ENCODE data around the gene OIP5. TPM values are rescaled to one million over a fixed set of nuclear protein-coding genes. Genes with fewer than 3 reads are reported as not detected.

Gene OIP5
- total and polyA plus RNA-seq, 7 donors = 0.31 to 5.4 (median 1.8) TPM

- Histone ChIP-seq H3K36me3 (ENCODE audit: insufficient read depth in 1 of 2, low read depth in 1 of 2) (no peaks in the 10 kb centered on the region), H3K4me1 (no peaks in the 10 kb centered on the region), H3K27me3 (ENCODE audit: insufficient read depth in 3 of 3, low read length in 2 of 3) (no peaks in the 10 kb centered on the region), H3K27ac (no peak overlapping the region), H3K4me3 (no peak overlapping the region), H3K9me3 (no peaks in the 10 kb centered on the region)
- WGBS, 3 donors = 76 to 89% (median 88%) methylated on average over 13 of the region's 13 CpGs
- ATAC-seq = no peak
- no peak for DNase-seq
- intact Hi-C loops (cut with DNase I) = loop anchor here in 1 of 2 donors (10.0 kb wide), 1 partner anchor 103 kb away; the partner anchor contains the start of genes CHP1 and EXD1
- no peak for TF ChIP-seq CTCF (IDR thresholded peaks at IDR 0.05)
Measured at GRCh38 chr15:41337631-41338522, 5.5 kb upstream of the OIP5 start.

GRCh38 chr15:41337047-41337446, 4.7 kb upstream of the OIP5 start:
- Histone ChIP-seq H3K27me3 (ENCODE audit: insufficient read depth in 3 of 3, low read length in 2 of 3) (no peaks in the 10 kb centered on the region), H3K4me1 (no peaks in the 10 kb centered on the region), H3K27ac (no peak overlapping the region), H3K4me3 (no peak overlapping the region), H3K9me3 (no peaks in the 10 kb centered on the region), H3K36me3 (ENCODE audit: insufficient read depth in 1 of 2, low read depth in 1 of 2) (no peaks in the 10 kb centered on the region)
- DNase-seq = no peak
- WGBS, 3 donors = 97 to 99% (median 98%) methylated on average over 6 of the region's 6 CpGs
- intact Hi-C loops (cut with DNase I) = loop anchor here in 1 of 2 donors (10.0 kb wide), 1 partner anchor 102 kb away; the partner anchor contains the start of genes CHP1 and EXD1
- TF ChIP-seq CTCF (IDR thresholded peaks at IDR 0.05) = no peak
- no peak for ATAC-seq

- DNase-seq (no peak), ATAC-seq (no peak)
- H3K4me3 ChIP-seq = no peak overlapping the region
- no peaks in the 10 kb centered on the region for H3K36me3 ChIP-seq (ENCODE audit: insufficient read depth in 1 of 2, low read depth in 1 of 2)
- intact Hi-C loops (cut with DNase I) = loop anchor here in 1 of 2 donors (10.0 kb wide), 1 partner anchor 102 kb away; the partner anchor contains the start of genes CHP1 and EXD1
- H3K27ac ChIP-seq = no peak overlapping the region
- TF ChIP-seq CTCF (IDR thresholded peaks at IDR 0.05) = no peak
- H3K9me3 ChIP-seq = no peaks in the 10 kb centered on the region
- no peaks in the 10 kb centered on the region for H3K27me3 ChIP-seq (ENCODE audit: insufficient read depth in 3 of 3, low read length in 2 of 3)
- WGBS, 3 donors = 93 to 95% (median 94%) methylated on average over 4 of the region's 4 CpGs
- H3K4me1 ChIP-seq = no peaks in the 10 kb centered on the region
Measured at GRCh38 chr15:41336549-41336948, 4.2 kb upstream of the OIP5 start.

- no peak for TF ChIP-seq CTCF (IDR thresholded peaks at IDR 0.05)
- Histone ChIP-seq H3K4me3 (no peak overlapping the region), H3K27ac (no peak overlapping the region), H3K9me3 (no peaks in the 10 kb centered on the region), H3K27me3 (ENCODE audit: insufficient read depth in 3 of 3, low read length in 2 of 3) (no peaks in the 10 kb centered on the region), H3K4me1 (no peaks in the 10 kb centered on the region), H3K36me3 (ENCODE audit: insufficient read depth in 1 of 2, low read depth in 1 of 2) (no peaks in the 10 kb centered on the region)
- 77 to 90% (median 88%) methylated on average over 12 of the region's 12 CpGs for WGBS, 3 donors
- intact Hi-C loops (cut with DNase I) = loop anchor here (5.0 to 10.0 kb wide), 3 partner anchors 42 to 100 kb away; partner anchors contain the start of genes CHP1 (in 1 of the 2) and EXD1 (in 1 of the 2)
- no peak for DNase-seq
- ATAC-seq = no peak
Measured at GRCh38 chr15:41334293-41335120, 2.1 kb upstream of the OIP5 start.

All from psoas muscle (tissue), 8 donors.